K562 (cell line): ENCODE results near the gene DNAH10. TPM values are rescaled to one million over a fixed set of nuclear protein-coding genes. Genes with fewer than 3 reads are reported as not detected.

ENCODE experiments used
- ARID1B ChIP-seq: fragments of 450-650 bp; IDR thresholded peaks from 2 replicates; pipeline ENCODE4 v1.6.1; 2016; ENCODE audit warnings: antibody characterized with exemption, mild to moderate bottlenecking, inconsistent platforms
- MCM5 ChIP-seq: fragments of 450-650 bp; IDR thresholded peaks from 2 replicates; pipeline ENCODE4 v1.6.1; 2016; ENCODE audit warnings: low read depth
- NR2F6 ChIP-seq: fragments of 450-650 bp; formaldehyde crosslinking; IDR thresholded peaks from 2 replicates; pipeline ENCODE4 v1.4.0; 2020; ENCODE audit warnings: mild to moderate bottlenecking
- THRAP3 ChIP-seq: fragments of 450-650 bp; IDR thresholded peaks from 2 replicates; pipeline ENCODE4 v1.6.1; 2016; ENCODE audit warnings: mild to moderate bottlenecking, inconsistent platforms, borderline replicate concordance
- ZBTB11 ChIP-seq, 3 experiments: fragments of 200-800 bp in 1 of 3; fragments of 250-450 bp in 1 of 3; fragments of 450-650 bp in 1 of 3; sonication (Bioruptor Pico) in 1 of 3; sonication (Bioruptor generic) in 1 of 3; formaldehyde crosslinking in 1 of 3; IDR thresholded peaks; 2 replicates each; pipeline versions ENCODE4 v1.6.1 to v1.8.0; 2016 to 2022; ENCODE audit warnings: mild to moderate bottlenecking in 2 of 3, missing genetic modification characterization in 2 of 3, missing compliant biosample characterization in 1 of 3, moderate library complexity in 1 of 3
- ZBTB2 ChIP-seq: fragments of 450-650 bp; IDR thresholded peaks from 2 replicates; pipeline ENCODE4 v1.6.1; 2016; ENCODE audit warnings: antibody characterized with exemption
- ZBTB40 ChIP-seq, 2 experiments: fragments of 450-650 bp in 1 of 2; sonication (generic) in 1 of 2; formaldehyde crosslinking in 1 of 2; IDR thresholded peaks; 2 replicates each; pipeline versions ENCODE4 v1.7.1 to v1.9.0; 2016 to 2022; ENCODE audit warnings: inconsistent platforms in 1 of 2, mild to moderate bottlenecking in 1 of 2, missing genetic modification reagents in 1 of 2
- ZNF124 ChIP-seq: sonication (generic); formaldehyde crosslinking; IDR thresholded peaks from 2 replicates; pipeline ENCODE4 v1.8.1; 2022; ENCODE audit warnings: missing genetic modification reagents
- ZNF740 ChIP-seq, 3 experiments: fragments of 200-800 bp in 1 of 3; sonication (Bioruptor generic) in 1 of 3; sonication (generic) in 1 of 3; formaldehyde crosslinking in 1 of 3; IDR thresholded peaks; 2 replicates each; pipeline versions ENCODE4 v1.6.1 to v1.8.0; 2016 to 2022; ENCODE audit warnings: mild to moderate bottlenecking in 2 of 3, missing compliant biosample characterization in 2 of 3, missing genetic modification characterization in 2 of 3, missing genetic modification reagents in 1 of 3
- polyA plus RNA-seq, 8 experiments: library from polyadenylated mRNA; depleted of rRNA in 4 of 8; stranded (reverse) in 5 of 8; unstranded in 3 of 8; fragments of >200 nt; fragmentation: Nextera tagmentation in 2 of 8; fragmentation: Illumina TruSeq in 1 of 8; extraction: Ambion mirVana in 2 of 8; extraction: Trizol in 1 of 8; gene quantifications; 2 replicates each; pipeline versions ENCODE4 v1.2.1 to v1.2.3, GENCODE V29; 2011 to 2014; ENCODE audit warnings: inconsistent platforms in 1 of 8, missing spikeins in 1 of 8
- total RNA-seq, 7 experiments: library from RNA; depleted of rRNA in 6 of 7; stranded (reverse); fragments of >200 nt in 6 of 7; fragmentation: Illumina TruSeq in 2 of 7; extraction: Trizol in 2 of 7; gene quantifications; 2 replicates each; pipeline versions ENCODE4 v1.2.1 to v1.2.3, GENCODE V29; 2011 to 2021; ENCODE audit warnings: low replicate concordance in 1 of 7

DNAH10 gene
- total and polyA plus RNA-seq, 9 of the 15 experiments (the other 6 are each of a cell fraction or from before 2014, with no cell fraction given) = 0.01 to 0.06 (median 0.04) TPM; not detected in 1

GRCh38 chr12:123713398-123713797 lies 48.7 kb upstream of the DNAH10 start (continued):
- TF ChIP-seq ZBTB40 (IDR thresholded peaks at IDR 0.05) = peak; percentile 64; the same call in 1 of the 2 replicates
- no peak for TF ChIP-seq ZBTB40 (CRISPR knock-in tag; IDR thresholded peaks at IDR 0.05)
- TF ChIP-seq ARID1B = peak; percentile 66
- no peak for TF ChIP-seq NR2F6
- no peak for TF ChIP-seq ZNF740 (CRISPR knock-in tag; IDR thresholded peaks at IDR 0.05)
- TF ChIP-seq ZNF740 (tag; IDR thresholded peaks at IDR 0.05) = no peak
- no peak for TF ChIP-seq ZNF124 (CRISPR knock-in tag)
- no peak for TF ChIP-seq THRAP3
- 0 out of 6 replicates have a peak, but pooled peaks of 1 of the 3 experiments have one; percentile 21 for TF ChIP-seq ZBTB11 (CRISPR knock-in tag; IDR thresholded peaks at IDR 0.05)
- TF ChIP-seq MCM5 = no peak
- TF ChIP-seq ZBTB2 = 0 out of 2 replicates have a peak, but pooled peaks have one; percentile 46
